Measurements from ENCODE around the gene GRIK2.
"Not testable (repeated sequence)": the region's sequence is repeated elsewhere in the genome, so short reads cannot be mapped to it uniquely, and the experiment has no call there.

GRIK2 gene

DNA sequence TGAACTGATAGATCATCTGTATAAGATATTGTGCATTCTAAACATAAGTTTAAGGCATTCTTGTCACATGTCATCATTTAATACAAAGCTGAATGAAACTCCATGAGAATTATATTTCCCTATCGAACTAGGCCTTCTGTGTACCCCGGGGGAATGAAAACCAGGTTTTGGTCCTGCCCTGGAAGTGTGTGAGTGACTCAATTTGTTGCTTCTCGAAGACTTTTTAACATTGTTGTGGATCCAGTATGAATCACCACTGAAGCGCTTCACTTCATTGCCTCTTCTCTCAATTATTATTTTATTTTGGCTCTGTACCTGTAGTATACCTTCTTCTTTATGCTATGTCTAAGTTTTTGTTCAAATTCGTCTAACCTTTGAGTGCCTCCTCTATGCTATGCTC is 150.8 kb downstream of the GRIK2 start:
- no peak for DNase-seq

DNA sequence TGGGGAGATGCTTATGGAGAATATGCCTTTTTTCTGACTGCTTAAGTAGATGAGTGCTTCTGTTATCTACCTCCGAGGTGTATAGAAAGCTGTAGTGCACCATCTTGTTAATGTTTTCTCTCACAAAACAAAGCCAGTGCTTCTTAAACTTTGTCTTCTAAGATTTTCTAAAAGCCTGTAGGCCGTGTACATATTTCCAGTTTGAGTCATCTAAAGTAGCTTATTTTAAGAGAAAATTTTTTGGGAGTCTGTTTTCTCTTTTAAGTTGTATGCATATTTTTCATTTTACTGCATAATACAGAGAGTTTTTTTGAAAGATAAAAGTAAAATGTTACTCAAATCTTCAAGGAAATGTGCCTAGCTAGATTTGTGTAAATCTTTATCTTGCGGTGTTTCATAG is 151.7 kb downstream of the GRIK2 start:
- no peak for DNase-seq

DNA sequence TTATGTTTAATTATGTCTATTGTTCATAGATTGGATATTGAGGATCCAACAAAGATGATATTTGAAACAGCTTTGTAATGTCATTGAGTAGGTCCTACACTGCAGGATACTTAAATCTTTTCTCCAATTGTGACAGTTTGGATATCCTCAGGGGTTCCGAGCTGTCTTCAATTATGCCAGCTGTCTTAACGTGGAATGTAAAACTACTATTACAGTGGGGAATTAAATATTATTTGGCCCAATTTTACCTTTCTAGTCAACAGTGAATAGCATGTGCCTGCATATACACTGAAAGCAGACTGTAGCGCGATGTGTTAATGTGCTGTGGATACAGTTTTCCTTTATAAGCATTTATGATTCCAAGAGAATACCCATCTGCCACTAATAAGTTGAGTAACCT is 156.9 kb downstream of the GRIK2 start:
- DNase-seq: no peak

DNA sequence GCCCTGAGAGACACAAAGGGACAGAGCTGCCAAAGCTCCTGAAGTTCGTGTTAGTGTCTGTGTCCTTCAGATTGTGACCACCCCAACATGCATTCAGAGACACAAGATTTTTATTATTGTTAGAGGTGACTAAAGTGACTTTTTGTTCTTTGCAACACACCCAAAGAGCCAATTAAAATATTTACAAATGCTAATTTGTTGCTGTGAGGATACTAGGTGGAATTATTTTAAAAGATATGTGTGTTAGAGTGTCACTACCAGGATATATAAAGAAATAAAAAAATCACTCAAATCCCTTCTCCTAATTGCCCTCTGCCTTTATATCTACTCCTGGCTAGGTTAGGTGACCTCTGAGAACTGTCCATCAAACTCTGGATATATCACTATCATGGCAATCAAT is 160.7 kb downstream of the GRIK2 start:
- DNase-seq: no peak

DNA sequence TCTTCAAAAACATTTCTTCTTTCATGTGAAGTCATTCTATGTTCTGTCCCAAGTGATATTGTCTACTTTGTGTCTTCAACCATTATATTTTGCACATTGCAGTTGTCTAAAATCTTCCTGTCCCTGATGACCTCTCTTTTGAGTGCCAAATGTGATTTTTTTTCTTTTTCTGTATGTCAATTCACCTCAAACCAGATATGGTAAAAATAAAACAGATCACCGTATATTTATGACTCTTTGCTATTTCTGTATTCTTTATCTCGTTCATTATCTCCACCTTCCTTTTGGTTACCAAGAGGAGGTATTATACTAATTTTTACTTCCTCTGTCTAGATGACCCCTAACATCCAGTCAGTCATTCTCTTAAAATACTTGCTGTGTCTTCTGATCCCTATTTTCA is 165.2 kb downstream of the GRIK2 start:
- DNase-seq: no peak

DNA sequence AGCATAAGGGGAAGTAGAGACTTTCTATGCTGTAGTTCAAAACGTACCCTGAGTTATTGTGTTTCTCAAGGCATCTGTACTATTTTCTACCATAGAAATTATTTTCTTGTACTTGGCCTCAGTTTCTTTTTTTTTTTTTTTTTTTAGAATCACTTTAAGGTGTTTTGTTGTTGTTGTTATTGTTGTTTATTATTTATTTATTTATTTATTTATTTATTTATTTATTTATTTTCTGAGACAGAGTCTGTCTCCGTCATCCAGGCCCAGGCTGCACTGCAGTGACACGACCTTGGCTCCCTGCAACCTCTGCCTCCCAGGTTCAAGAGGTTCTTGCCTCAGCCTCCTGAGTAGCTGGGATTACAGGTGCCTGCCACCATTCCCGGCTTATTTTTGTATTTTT is 179.1 kb downstream of the GRIK2 start:
- no peak for DNase-seq

DNA sequence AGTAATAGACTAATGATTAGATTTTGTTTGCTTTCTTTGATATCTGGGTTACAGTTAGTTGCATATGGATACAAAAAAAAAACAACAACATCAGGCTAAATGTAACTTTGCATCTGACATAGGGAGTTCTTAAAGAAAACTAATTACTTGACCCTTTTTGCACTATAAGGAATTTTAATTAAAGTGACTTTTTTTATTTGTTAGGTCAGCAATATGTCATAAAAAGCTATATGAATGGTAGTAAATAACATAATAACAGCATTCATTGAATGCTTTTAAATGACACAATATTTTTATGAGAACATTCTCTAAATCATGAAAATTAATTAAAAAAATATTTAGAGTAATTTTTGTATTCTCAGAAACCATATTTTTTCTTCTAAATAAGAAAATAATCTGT is 183.6 kb downstream of the GRIK2 start:
- DNase-seq: no peak

DNA sequence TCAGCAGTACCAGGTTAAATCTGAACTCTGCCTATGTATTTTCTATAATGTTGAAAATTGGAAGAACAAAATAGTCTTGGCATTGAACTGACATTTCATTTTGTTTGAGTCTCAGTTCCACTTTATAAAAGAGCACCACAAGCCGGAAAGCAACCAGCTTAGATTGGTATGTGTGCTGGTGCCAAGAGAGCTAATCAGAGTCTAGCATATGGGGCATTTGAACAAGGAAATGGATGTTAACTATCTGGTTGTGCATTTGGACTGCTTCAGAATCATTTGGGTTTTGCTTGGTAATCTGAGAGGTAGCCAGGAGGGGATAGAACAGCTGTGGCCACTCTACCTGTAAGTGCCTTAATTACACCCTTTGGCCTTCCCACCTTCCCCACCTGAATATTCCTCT is 184.8 kb downstream of the GRIK2 start:
- peak; percentile 66 for DNase-seq

DNA sequence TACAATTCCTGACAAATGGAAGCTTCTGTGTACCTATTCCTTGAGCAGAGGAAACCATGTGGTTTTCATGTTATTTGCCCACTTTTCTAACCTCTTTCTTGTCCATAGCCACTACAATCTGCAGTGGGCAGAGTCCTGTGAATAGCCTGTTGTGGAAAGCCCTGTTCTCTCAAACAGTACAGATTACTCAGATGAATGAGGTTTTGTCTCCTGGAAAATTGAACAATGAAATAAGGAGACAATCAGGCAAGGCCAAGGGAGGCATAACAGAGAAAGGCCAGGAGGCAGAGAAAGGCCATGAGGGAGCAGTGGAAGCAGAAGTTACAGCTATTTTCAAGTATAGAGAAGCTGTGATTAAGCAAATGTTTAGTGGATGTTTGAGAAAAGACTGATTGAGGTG is 189.3 kb downstream of the GRIK2 start:
- DNase-seq: no peak

DNA sequence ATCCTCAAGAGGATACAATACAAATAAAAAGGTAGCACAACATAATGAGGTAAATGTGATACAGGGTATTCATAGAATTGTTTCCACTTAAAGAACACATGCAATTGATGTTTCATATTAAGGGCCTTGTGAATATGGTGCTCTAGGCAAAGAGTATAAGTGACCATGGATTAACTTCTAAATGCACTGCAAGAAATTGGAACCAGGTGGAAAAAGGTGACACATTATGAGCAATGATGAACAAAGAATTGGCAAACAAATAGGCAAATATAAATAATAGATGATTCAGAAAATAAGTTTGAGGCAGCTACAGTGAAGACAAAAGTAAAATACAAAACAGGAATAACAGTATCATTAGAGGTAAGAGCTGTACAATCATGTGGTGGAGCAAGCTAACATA is 192.0 kb downstream of the GRIK2 start:
- no peak for DNase-seq

DNA sequence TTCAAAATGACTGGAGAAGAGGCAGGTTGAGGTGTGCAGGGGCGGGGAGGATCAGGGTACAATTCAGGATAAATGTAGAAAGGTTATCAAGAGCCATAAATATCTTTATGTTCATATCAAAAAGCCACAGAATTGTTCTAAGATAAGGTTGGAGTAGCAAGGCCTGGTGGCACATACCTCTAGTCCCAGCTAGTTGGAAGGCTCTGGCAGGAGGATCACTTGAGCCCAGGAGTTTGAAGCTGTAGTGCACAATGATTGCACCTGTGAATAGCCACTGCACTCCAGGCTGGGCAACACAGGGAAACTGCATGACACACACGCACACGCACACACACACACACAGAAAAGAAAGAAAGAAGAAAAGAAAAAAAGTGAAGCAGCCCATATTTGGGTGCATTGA is 194.8 kb downstream of the GRIK2 start:
- DNase-seq: no peak

DNA sequence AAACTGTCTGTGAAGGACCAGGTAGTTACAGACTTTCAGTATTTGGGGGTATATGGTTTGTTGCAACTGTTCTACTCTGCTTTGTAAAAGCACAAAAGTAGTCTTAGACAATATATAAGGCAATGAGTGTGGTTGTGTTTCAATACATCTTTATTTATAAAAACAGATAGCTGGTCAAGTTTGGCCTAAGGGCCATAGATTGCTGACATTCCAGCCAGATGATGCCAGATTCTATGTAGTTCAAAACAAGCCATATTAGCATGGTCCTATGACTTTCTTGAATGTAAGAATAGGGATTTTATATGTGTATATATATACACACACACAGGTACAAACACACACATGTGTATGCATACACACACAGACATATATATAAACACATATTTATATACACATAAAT is 201.8 kb downstream of the GRIK2 start:
- no peak for DNase-seq

DNA sequence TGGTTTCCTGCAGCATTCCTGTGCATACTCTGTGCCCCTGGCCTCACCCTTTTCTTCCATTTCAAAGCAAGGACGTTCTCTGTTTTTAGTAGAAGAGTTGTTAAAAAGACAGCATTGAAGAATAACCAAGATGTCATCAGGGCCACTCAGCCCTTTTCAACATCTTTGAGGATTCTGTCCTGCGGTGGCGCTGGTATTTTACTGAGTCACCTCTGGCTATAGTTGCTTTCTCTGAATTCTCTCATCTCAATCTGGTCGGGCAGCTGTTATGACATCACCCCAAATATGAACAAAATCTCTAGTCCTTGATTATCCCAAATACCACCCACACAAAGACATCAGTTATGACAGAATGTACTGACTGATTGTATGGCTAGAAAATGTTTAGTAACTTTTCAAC is 204.2 kb downstream of the GRIK2 start:
- DNase-seq: no peak

DNA sequence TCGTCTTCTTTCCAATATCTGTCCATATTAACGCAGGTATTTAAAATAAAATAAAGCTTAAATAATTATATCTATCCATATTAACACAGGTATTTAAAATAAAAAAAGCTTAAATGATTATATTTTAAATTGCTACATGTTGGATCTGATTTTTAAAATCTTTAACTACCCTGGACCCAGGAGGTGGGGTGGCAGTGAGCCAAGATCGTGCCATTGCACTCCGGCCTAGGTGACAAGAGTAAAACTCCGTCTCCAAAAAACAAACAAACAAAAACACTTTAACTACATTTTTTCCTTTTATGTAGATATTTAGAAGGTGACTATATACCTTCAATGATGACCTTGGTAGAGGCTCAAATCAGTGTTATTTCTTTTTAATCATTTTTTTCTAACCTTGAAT is 211.9 kb downstream of the GRIK2 start:
- DNase-seq: no peak

DNA sequence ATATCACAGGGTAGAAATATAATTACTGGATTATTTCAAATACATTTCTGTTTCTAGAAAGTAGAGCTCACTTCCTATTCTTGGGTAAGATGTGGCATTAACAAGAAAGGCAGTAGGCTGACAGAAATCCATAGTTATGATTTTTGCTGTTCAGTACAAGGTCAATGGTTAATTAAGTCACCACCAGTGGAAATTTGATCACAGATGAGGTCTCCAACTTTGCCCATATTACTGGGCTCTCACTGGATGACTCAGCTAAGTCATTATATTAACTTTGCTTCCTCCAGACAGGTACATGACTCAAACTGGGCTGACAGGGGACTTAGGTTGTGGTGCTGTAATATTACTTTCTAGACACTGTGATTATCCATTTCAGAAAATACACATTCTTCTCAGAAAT is 212.4 kb downstream of the GRIK2 start:
- DNase-seq: no peak

DNA sequence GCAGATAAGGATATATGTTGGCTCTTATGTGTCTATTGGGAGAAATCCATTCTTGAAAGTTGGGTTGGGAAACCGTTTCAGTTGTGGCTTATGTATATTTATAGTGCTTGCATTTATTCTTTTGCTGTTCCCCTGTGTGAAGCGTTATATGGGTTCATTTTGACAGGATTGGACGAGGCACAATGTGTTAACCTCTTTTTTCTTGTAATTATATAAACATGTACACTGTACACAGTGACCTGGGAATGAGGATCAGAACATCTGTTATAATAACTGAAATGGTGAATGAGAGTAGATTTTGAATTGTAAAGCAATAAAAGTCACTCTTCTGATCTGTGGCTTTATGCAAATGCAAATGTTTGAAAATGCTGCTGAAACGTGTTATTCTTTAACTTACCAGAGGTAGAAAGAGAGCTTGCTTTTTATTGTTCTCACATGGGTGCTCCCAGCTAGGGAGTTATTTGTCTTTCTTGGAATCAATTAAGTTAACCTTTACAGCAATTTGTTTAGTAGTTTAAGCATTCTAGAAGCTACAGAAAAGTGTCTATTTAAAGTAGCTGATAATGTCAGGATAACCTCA is 213.7 kb downstream of the GRIK2 start:
- DNase-seq: no peak

DNA sequence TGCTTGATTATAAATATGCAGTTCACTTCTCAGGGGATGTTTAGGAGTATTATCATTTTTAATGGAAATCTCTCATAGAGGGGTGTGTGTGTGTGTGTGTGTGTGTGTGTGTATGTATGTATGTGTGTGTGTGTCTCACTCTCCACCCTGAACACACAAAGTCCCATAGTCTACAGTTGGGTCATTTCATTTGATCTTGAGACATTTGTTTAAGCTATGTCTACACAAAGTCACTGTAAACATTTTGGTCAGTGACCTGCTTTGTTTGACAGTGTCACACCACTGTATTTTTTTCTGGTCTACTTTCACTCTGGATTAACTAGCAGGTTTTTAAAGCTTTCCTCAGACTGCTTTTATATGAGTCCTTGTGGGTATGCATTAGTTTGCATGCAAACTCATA is 215.2 kb downstream of the GRIK2 start:
- no peak for DNase-seq

DNA sequence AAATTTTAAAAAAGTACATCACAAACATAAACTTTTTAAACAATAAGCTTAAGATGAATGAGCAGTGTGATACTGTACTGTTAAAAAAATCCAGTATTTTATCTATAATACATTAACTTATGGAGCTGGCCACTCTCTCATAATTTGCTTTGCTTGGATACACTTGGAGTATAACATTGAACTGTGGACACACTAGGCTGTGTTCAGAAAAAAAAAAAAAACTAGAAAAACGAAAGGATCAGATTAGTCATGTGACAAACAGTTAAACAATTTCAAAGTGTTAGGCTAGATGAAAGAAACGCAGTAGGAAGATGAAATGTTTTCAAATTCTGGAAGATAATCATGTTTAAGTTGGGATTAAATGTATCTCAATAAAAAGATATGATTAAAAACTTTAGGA is 220.0 kb downstream of the GRIK2 start:
- no peak for DNase-seq

DNA sequence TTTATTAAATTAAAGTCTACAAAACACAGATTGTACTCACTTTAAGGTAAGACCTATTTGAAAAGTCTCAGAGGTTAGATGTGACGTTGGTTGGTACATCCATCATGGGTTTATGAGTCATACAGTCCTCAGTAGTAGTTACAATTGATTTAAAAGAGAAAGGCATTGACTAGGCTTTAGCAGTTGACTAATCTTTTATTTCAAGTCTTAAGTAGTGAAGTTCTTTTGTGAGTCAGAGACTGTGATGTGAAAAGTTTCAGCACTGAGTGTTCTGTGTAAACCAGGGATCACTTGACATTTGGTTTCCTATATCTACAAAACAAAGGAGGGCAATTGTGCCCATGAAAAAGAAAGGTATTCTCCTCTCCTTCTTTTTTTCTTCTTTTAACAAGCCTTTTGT is 221.3 kb downstream of the GRIK2 start:
- no peak for DNase-seq

DNA sequence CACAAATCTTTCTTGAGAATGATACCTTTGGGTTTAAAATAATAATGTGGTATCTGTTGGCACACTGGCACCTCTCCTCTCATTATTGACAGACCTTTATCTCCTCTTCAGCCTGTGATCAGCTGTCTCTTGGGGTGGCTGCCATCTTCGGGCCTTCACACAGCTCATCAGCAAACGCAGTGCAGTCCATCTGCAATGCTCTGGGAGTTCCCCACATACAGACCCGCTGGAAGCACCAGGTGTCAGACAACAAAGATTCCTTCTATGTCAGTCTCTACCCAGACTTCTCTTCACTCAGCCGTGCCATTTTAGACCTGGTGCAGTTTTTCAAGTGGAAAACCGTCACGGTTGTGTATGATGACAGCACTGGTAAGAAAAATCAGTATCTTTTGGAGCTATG is 232.8 kb downstream of the GRIK2 start:
- no peak for DNase-seq

DNA sequence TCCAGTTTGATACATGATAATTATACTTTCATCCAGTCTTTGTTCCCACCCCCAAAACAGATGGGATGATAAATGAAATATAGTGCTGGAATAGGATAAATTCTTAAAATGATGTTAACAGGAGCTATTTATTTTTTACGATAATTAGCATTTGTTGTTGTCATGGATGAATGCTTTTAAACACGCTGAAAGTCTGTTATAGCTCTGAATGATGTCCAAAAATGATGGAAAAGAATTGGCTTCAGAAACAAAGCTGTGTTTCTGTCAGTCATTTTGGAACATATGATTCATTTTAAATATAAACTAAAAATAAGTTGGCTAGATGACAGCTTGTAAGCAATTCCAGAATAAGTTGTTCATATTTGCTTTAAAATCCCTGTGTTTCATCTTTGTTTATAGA is 237.4 kb downstream of the GRIK2 start:
- no peak for DNase-seq

DNA sequence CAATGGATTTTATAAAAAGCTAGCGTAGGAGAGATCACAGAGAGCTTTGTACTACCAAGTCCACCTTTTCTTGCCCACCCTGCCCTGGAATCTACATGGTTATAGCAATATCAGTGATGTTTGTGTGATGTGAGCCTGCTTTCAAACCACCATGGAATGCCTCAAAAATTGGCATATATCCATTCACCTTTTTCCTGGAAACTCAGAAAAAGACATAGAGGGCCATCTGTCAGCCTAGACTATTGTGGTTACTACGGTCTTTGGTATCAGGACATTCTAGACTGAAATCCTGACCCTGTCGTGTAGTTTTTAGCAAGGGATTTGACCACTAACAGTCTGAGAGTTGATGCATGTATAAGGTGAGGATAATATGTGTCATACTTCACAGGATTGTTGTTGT is 239.6 kb downstream of the GRIK2 start:
- no peak for DNase-seq

DNA sequence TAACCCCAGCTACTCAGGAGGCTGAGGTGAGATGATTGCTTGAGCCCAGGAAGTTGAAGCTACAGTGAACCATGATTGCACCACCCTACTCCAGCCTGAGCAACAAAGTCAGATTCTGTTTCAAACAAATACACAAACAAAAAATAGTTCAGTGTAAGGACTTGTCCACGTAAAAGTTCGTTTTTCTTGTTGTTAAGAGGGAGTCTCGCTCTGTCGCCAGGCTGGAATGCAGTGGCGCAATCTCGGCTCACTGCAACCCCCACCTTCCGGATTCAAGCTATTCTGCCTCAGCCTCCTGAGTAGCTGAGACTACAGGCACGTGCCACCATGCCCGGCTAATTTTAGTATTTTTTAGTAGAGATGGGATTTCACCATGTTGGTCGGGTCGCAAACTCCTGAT is 245.4 kb downstream of the GRIK2 start:
- DNase-seq: not testable (repeated sequence)

DNA sequence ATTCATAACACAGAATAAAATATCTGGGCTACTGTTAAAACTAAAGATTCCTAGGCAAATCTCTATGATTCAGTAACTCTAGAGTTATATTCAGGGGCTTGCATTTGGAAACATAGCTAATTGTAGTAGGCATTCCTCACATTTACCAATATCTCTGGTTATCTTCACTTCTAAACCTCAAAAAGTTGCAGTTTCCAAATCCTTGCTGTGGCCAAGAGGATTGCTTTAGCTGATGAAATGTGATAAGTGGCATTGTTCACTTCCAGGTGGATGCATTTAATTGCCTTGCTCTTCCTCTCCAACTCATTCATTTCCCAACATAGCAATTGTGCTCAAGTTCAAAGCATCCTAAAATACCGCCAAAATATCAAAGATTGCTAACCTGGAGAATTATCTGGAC is 246.6 kb downstream of the GRIK2 start:
- DNase-seq: no peak

DNA sequence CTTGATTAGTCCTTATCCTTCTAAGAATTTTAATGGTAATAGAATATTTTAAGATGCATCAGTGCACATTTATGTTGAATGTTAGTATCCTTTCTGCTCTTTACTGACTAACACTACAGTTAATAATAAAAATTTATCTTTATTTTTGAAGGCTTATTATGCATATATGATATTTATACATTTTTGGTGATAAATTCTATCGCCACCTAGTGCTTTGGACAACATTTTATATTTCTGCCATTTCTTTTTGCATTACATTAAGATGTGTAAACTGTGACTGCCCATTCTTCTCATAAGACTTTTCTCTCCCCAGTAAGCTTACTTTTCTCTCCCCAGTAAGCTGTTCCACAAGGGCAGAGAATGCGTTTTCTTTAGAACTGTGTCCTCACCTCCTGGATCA is 252.3 kb downstream of the GRIK2 start:
- DNase-seq: no peak
